A549 treated with AZD9567 at 1 μM for 4 hours (cell line): ENCODE data around the gene CLDN17. TPM values are rescaled to one million over a fixed set of nuclear protein-coding genes. Genes with fewer than 3 reads are reported as not detected.

Experiments used
- total RNA-seq: library from RNA; stranded (reverse); fragments of 200-300 nt; extraction: Qiagen RNA extraction; gene quantifications from 5 replicates; pipeline ENCODE4 v1.2.3, GENCODE V29; 2022; ENCODE audit not compliant: insufficient read depth

CLDN17 gene
- total RNA-seq = not detected in 5 replicates

GRCh38 chr21:30166705-30167104 is at the start of gene CLDN17:
CLDN17 (minus strand) TSS chr21:30166805; CDS start chr21:30166617, 188 bp downstream.

GRCh38 chr21:30216041-30216723 is 49.6 kb upstream of the CLDN17 start, which contains the start of gene CLDN8:
CLDN8 (minus strand) TSS chr21:30216097; CDS start chr21:30215925, 172 bp downstream.

Other genes with a start within 250 kb of the CLDN17 start
- gene GRIK1, start 226.8 kb downstream of the CLDN17 start, total RNA-seq = not detected in 5 replicates
- not detected in 5 replicates for gene CLDN8, start 49.3 kb upstream of the CLDN17 start, total RNA-seq
- not detected in 5 replicates for gene KRTAP24-1, start 116.1 kb upstream of the CLDN17 start, total RNA-seq
- not detected in 5 replicates for gene KRTAP25-1, start 122.7 kb upstream of the CLDN17 start, total RNA-seq
- not detected in 5 replicates for gene KRTAP26-1, start 153.5 kb upstream of the CLDN17 start, total RNA-seq
- not detected in 5 replicates for gene KRTAP27-1, start 170.9 kb upstream of the CLDN17 start, total RNA-seq
- gene KRTAP23-1, start 181.8 kb upstream of the CLDN17 start, total RNA-seq = not detected in 5 replicates
- 0.09 TPM in 1 of 5 replicates, not detected in the others for gene KRTAP13-2, start 205.5 kb upstream of the CLDN17 start, total RNA-seq
- not detected in 5 replicates for gene KRTAP13-1, start 229.2 kb upstream of the CLDN17 start, total RNA-seq